ENCODE measurements around the gene AP2S1.

The AP2S1 gene

GRCh38 chr19:46802152-46802551 is 48.5 kb downstream of the AP2S1 start:
- DNase-seq: no peak

GRCh38 chr19:46798713-46799112 is 51.9 kb downstream of the AP2S1 start:
- DNase-seq: no peak

- DNase-seq: peak; percentile 54
Measured at GRCh38 chr19:46797881-46798280, 52.8 kb downstream of the AP2S1 start.

GRCh38 chr19:46791944-46792343 is 58.7 kb downstream of the AP2S1 start:
- no peak for DNase-seq

GRCh38 chr19:46789371-46789770 is 61.3 kb downstream of the AP2S1 start:
- DNase-seq: no peak

GRCh38 chr19:46788968-46789338 is 61.7 kb downstream of the AP2S1 start:
- DNase-seq: no peak

- DNase-seq: peak; percentile 99
Measured at GRCh38 chr19:46788262-46788967, 62.2 kb downstream of the AP2S1 start, which contains the start of gene SLC1A5. Gene SLC1A5, minus strand, starts transcription at chr19:46788594. Its CDS starts 629 bp downstream, at chr19:46787965.

Data from fibroblast of skin of scalp (primary cell).